Activated T-cell treated with anti-CD3 and anti-CD28 coated beads for 24 hours (primary cell): Measurements from ENCODE around the gene KCNJ12.
"Not testable (repeated sequence)": the region's sequence is repeated elsewhere in the genome, so short reads cannot be mapped to it uniquely, and the experiment has no call there.

Experiments used
- DNase-seq: peaks from one replicate; pipeline ENCODE4 v3.0.0-alpha.2; 2020; ENCODE audit warnings: low read depth

Gene KCNJ12

DNA sequence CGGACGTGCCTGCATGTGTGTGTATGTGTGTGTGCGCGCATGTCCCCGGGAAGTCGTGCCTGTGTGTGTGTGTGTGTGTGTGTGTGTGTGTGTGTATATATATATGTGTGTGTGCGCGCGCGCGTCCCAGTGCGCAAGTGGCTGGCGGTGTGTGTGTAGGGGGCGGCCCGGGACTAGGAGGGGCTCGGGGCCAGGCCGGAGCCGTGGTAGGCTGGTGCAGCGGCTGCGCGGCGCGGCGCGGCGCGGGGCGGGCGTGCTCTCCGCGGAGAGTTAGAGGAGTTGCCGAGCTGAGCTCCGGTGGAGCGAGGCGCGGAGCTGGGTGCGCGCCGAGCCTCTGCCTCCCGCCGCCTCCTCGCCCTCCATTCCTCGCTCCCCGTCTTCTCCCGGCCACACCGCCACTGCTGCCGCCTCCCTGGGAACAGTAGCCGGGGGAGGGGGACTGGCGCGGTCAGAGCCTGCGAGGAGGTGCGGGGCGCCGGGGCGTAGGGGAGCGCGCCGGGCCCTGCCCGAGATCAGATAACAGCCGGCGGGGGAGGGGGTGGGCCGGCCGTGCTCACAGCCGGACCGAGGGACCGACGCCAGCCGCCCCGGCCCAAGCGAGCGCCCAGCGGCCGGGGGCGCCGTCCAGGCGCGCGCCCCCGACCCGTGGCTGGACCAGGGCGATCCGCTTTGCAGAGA is at the start of gene KCNJ12:
Gene KCNJ12, plus strand, starts transcription at position 277 of the 678 bp plus-strand sequence. CDS start 38,986 bp downstream, outside the sequence.
- no peak for DNase-seq

DNA sequence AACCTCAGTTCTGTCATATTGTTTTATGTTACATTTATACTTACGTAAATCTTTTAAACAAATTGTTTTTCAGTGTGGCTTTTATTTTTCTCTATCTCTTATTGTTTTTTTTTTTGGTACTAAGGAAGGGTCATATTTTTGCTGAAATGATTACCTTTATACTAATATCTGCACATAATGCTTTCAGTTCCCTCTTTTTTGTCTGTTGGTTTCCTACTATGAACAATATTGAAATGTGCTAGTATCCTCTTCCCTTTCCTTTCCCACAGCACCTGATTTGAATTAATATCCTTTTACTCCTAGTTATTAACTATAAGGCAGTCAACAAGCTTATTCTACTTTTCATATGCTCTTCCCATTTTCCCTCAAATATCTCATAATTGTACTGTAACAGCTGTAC is 48.2 kb upstream of the KCNJ12 start:
- not testable (repeated sequence) for DNase-seq

DNA sequence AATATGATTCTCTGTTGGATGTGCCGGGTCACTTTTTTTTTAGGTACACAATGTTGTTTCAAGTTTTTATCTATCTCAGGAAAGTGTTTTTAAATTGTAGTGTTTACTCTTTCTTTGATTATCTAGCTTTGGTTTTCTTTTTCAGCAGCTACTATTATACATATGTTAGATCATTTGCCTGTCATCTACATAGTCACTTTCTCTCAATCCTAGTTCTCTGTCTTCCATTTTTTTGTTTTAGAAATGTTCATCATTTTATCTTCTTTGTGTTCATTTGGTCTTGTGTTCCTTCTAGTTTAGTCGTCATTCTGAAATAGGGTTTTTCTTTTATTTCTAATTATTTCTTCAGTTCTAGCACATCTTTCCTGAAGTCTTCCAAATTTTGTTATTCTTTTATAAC is 47.4 kb upstream of the KCNJ12 start:
- not testable (repeated sequence) for DNase-seq

DNA sequence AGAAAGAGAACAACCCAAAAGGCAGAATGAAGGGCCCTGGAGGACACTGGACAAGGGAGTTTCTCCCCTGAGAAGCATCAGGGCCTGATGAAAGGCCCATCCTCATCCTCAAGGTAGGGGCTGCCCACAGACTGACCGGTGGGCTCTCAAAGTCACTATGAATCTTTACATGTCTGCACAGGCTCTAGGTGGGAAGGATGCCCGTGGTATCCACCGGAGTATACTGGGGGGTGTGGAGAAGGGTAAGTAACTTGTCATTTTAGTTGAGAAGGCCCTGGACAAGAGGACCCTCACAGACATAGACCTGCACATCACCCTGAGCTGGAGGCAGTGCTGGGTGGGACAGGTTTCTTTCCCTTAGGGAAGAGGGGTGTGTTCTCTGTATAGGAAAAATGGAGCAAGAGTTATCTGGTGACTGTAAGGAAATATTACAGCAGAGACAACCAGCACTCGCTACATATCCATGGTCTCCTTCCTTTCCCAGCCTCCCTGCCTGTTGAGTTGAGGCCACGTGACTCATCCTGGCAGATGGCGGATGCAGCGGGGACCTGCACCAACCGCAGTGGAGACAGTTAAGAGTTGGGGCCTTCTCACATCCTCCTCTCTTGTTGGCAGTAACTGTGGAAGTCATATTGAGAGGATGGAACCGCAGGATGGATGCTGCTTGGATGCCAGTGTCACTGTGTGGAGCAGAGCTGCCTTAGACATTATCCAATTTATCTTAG is 45.6 kb upstream of the KCNJ12 start:
- DNase-seq, result no peak

DNA sequence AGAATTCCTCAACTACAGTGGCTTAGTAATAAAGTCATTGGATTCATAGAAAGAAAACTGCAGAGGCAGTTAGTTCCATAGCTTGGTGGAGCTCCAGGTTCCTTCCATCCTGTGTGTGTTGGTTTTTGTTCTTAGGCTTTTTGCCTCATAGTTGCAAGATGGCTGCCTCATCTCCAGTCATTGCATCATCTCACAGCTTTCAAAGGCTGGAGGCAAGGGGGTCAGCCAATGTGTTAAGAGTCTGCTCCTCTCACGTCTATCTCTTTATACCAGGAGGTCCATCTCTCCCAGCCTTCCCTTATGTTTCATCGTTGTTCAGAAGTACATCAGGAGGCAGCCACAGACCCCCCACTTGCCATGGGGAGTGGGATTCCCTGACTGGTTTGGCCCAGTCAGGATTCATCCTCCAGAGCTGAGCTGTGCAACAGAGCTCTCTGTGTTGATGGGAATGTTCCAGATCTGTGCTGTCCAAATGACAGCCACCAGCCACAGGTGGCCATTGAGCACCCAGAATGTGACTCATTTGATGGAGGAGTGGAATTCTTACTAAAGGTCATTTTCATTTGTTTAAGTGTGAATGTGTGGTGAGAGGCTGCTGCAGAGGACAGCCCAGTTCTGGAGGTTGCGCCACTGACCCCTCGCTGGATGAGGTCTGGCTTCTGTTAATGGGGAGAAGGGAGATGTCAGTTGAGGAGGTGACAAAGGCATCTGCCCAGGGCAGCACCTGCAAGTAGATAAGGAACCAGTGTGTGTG is 39.4 kb upstream of the KCNJ12 start:
- DNase-seq, result not testable (repeated sequence)

DNA sequence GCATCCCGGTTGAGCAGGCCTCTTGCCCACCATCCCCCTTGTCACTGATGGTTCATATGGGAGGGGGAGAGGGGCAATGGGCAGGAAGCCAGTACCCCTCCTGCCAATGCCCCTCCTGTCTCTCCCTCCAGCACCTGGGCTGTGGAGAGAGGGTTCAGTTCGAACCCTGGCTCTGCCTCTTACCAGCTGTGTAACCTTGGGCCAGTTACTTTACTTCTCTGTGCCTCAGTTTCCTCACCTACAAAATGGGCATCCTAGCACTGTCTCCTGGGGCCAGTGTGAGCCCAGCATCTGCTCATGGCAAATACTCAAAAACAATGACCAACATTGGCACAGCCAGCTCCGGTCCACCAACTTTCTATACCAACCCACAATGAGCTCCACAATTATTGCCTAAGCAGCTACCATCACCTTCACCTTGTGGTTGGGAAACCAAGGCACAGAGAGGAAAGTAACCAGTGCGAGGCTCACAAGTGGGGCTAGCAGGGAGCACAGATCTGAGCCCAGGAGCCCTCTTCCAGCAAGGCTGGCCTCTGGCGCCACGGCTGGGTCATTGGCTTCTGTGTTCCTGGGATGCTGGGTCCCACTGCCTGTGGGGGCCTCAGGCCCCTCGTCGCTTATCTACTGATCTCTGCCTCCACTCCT is 38.1 kb upstream of the KCNJ12 start:
- not testable (repeated sequence) for DNase-seq

DNA sequence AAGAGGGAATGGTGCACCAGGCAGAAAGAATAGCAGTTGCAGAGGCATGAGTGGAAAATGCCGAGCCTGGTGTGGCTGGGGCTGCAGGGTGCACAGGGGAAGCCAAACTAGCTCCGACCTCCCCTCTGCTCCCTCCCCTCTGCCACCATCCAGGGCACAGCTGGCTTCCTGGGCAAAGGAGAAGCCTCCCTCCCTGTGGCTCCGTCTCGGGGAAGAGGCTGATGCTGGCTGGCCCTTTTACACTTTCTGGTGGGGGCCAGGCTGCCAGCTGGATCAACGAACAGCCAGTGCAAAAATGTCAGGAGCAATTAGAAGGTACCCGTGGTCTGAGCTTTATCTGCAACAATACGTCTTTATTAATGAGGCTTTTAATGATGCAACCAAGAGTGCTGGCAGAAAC is 37.1 kb upstream of the KCNJ12 start:
- DNase-seq, result no peak

DNA sequence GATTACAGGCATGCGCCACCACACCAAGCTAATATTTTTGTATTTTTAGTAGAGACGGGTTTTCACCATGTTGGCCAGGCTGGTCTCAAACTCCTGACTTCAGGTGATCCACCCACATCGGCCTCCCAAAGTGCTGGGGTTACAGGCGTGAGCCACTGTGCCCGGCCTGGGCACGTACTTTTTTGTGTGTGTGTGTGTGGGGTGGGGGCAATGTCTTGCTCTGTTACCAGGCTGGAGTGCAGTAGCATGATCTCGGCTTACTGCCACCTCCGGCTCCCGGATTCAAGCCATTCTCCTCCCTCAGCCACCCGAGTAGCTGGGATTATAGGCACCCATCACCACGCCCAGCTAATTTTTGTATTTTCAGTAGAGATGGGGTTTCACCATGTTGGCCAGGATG is 36.6 kb upstream of the KCNJ12 start:
- not testable (repeated sequence) for DNase-seq

DNA sequence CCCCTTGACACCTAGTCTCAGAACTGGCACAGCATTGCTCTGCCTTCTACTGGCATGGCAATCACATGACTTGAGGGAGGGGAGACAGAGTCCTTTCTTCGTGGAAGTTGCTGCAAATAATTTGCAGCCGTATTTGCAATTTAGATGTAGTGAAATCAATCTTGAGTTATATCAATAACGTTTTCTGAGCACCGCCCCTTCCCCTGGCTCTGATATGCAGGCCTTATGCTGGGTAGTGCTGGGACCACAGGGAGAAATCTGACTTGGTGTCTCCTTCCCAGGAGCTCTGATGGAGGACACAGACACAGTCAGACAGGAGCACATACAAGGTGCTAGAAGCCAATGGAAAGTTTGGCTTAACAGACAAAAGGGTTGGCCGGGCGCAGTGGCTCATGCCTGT is 35.8 kb upstream of the KCNJ12 start:
- not testable (repeated sequence) for DNase-seq

DNA sequence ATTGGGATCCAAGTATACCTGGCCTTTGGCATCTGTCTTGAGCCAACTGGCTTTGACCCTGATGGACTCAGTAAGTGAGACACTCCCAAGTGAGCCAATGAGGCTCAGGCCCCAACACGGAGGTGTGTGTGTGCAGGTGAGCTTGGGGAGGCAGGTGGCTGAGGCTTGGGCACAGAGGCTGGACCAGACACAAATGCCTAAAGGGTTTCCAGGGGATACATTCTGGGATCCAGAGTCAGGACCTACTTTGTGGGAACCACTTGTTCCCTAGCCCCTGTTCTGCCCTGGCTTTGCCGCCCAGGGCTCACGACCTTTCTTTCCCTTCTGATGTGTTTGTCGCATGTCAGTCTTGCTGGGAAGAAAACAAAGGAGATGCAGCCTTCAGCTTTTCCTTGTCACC is 34.9 kb upstream of the KCNJ12 start:
- not testable (repeated sequence) for DNase-seq

DNA sequence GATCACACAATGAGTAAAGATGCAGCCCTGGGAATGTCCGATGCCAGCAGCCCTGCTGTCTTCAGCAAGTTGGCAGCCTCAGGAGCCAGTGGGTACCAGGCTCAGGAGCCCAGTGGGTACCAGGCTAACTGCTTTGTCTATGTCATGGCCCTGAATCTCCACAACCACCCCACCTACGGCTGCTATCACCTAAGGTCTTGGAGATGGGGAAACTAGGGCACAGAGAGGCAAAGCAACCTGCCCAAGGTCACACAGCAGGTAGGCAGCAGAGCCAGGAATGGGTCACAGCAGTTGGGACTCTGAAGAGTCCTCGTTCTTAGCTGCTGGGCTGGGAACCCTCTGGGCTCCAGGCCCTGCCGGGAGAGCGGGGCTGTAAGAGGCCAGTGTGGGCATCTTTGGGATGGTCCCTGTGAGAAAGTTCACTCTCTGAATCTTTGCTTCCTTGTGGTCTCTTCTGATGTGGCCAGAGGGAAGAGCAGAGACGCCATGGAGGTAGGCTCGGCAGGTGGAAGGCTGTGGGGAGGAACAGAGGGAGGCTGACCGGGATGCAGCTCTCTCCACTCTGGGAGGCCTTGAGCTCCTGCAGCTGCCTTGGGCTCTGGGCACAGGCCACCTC is 34.1 kb upstream of the KCNJ12 start:
- DNase-seq, result not testable (repeated sequence)

DNA sequence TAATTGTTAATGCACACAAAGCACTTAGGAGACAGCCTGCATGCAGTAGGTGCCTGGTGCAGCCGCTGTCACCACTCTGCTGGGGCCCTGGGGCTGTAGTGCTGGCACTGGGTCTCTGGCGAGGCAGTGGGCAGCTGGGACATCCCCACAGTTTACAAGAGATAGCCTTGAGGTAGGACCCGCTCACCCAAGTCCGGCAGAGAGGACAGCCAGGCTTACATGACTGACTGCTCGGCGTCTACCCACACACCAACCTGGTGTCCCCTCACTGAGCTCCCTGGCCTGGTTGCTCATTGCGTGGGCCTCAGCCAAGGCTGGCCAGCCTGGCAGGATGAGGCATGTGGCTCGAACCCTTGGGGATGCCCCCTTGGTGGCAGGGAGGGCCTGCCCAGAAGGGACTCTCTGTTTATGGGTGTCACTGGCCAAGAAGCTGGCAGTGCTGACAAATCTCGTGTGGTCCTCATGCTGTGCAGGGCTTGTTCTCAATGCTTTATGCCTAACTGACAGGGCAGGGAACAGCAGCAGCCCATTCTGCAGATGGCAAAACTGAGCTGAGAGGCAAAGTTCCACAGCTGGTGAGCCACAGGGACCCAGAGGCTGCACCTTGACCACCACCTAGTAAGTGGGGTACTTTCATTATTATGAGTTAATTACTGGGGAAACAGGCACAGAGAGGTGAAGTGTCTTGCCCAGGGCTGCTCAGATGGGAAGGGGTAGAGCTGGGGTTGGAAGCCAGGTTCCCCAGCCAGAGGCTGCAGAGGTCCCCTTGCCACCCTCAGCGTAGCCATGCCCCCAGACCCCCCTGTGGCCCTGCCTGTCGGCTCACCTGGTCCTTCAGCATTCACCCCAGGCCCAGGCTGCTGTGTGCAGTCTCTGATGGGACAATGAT is 32.9 kb upstream of the KCNJ12 start:
- DNase-seq, result not testable (repeated sequence)

DNA sequence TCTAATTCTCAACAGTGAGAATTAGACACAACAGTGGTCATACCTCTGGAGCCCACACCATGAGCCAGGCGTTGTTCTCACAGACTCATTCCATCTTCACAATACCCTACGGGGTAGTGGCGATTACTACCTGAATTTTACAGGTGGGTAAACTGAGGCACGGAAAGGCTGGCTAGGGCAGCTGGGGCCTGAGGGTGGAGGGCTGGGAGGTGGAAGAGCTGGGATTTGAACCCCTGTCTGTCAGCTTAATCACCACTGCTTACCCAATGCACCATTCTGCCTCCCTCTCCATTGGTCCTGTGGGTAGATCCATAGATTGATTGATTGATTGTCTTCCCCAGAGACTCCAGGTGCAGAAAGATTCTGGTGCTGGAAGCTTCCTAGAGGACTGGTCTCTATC is 31.4 kb upstream of the KCNJ12 start:
- not testable (repeated sequence) for DNase-seq

DNA sequence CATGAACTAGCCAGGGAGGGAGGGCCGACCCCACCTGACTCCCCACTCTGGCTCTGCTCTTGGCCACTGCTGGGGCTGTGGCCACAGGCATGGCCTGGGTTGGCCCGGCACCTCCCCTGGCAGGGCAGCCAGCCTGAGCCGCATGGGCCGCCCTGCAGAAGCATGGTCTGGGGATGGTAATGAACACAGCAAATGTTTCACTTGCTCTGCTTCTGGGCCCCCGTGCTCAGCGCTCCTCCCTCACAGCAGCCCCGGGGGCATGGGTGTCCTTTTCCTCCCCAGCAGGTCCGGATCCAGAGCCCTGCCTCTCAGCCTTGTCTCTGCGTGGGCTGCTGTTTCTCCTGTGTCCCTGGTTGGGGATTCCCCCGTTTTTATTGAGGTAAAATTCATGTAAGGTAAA is 30.9 kb upstream of the KCNJ12 start:
- no peak for DNase-seq

DNA sequence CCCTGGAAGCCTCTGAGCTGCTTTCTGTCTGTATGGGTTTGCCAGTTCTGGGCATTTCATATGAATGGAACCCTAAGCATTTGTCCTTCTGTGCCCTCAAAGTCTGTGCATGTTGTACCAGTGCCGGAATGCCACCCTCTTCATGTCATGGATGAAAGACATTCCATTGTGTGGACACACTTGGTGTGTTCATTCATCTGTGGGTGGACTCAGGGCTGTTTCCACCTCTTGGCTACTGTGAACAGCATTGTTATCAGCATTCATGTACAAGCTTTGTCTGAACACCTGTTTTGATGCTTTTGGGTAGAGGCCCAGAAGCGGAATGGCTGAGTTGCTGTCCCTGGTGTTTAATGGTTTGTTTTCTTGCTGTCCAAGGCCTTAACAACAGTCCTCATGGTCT is 30.1 kb upstream of the KCNJ12 start:
- DNase-seq, result not testable (repeated sequence)

DNA sequence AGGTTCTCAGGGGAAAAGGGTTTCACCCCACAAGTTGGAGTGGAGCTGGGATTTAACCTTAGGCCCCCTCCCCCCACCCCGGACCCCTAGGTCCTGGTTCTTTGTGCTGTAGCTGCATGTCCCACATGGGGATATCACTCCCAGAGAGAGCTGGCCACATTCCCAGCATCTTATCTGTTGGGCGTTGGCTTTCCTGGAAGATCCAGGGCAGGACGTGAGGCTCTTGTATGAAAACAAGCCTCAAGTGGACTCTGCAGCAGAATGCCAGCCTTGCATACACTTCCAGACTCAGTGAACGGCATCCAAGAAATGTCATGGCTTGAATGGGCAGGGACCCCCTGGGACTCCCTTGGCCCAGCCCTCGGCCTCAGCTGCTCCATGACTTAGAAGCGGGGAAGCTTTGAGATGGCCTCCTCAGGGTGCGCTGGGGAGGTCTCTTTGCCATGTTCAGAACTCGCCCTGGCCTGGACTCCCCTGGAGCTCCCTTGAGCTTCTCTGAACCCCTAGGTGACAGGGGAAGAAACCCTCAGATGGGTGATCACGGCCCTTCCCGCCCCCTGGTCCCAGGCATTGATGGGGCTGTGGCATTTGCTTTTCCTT is 29.4 kb upstream of the KCNJ12 start:
- DNase-seq, result not testable (repeated sequence)

DNA sequence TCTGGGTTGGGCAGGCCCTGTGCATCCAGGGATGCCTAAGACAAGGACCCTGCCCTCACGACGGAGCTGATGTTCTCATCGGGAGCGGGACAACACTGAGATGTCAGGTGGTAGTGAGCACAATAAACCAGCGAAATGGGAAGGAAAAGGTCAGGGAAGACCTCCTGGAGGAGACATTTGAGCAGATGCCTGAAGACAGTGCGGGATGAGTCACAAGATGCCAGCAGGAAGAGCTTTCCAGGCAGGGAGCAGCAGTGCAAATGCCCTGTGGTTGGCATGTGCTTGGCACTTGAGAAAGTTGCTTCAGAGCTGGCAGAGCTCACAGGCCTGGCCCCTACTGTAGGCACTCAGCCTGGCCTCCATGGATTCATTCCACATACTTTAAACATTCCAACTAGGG is 28.5 kb upstream of the KCNJ12 start:
- DNase-seq, result not testable (repeated sequence)

DNA sequence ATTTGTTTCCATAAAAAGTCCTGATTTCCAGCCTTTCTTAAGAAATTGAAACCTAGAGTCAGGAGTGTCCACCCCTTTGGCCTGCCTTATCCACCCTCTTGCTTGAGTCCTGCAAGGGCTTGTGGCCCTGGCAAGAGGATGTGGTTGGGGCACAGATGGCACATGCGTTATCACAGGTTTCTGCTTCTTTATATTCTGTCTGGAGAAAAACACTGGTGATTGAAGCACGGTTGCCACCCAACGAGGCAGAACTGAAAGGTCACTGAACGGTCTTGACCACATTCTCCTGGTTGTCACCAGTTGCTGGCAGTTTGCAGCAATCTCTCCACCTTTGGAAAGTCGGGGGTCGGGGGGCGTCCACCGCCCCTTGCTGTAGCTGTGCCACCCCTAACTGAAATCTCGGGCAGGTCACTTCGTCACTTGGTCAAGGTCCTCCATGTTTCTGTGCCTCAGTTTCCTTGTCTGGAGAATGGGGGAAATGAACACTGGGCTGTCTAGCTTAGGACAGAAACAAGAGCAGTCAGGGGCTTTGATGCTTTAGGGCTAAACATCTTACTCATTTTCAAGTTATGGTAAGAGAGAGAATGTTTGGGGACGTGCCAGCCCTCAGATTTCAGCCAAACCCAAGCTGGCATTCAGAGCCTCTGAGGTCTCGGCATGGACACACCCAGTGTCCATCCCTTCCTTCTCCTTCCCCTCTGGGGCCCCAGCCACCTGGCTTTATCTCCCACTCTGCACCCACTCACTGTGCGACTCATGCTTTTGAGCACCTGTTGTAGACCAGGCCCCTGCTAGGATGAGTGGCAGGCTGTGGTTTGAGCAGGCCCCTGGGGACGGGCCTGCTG is 27.9 kb upstream of the KCNJ12 start:
- DNase-seq, result not testable (repeated sequence)

DNA sequence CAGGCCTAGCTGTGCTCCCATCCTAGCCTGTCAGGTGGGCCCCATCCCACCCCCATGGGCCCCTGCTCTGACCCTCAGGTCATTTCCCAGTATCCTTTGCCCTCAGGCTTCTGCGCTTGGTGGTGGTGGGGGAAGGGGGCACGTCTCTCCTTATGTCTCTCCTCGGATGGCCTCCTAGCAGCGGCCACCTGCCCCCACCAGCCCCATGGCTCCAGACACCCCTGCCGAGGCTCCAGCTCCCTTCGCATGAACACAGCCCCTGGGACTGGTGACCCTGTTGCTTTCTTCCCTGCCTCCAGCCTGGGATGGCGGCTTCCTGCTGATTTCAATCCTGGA is 27.3 kb upstream of the KCNJ12 start:
- not testable (repeated sequence) for DNase-seq
